ENCODE measurements around the gene RLN3. TPM values are rescaled to one million over a fixed set of nuclear protein-coding genes. Genes with fewer than 3 reads are reported as not detected.

The RLN3 gene
- total and polyA plus RNA-seq, 2 experiments from 2014 or later, result not detected

DNA sequence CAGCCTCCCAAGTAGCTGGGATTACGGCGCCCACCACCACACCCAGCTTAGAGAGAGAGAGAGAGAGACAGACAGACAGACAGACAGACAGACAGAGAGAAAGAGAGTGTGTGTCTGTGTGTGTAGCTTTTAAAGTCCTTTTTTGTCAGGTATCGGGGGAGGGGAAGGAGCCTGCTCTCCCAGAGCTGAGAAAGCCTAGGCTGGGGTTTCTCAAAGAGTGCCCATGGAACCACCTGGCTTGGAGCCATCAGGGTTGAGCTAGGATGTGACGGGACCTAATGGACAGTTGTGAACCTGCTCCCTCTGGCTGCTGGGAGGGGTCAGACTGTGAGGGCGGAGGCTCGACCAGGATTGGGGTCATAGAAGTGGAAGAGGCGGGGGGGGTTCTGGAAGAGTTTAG, 38.5 kb upstream of the RLN3 start:
- Histone ChIP-seq H3K27me3 (ENCODE audit: insufficient read depth) (no peaks in the 10 kb centered on the region), H3K79me2 (replicated peaks; ENCODE audit: insufficient read depth) (no peaks in the 10 kb centered on the region), H3K4me2 (no peak overlapping the region), H3F3A (replicated peaks; ENCODE audit: low read depth) (peaks cover 15% of the 10 kb centered on the region), H2AFZ (no peak overlapping the region), H3K36me3 (ENCODE audit: insufficient read depth) (no peaks in the 10 kb centered on the region), H3K4me1 (ENCODE audit: insufficient read depth) (peaks cover 42% of the 10 kb centered on the region), H4K20me1 (replicated peaks; ENCODE audit: insufficient read depth) (no peaks in the 10 kb centered on the region), H3K9me2 (ENCODE audit: insufficient read depth) (no peaks in the 10 kb centered on the region), H3K4me3 (no peak overlapping the region), H3K27ac (ENCODE audit: low read depth) (no peak overlapping the region)
- TF ChIP-seq NANOG (IDR thresholded peaks at IDR 0.05; ENCODE audit: borderline replicate concordance) (no peak), ZNF114 (CRISPR knock-in tag; IDR thresholded peaks at IDR 0.05) (no peak), POLR2AphosphoS5 (IDR thresholded peaks at IDR 0.05; ENCODE audit: low read depth) (no peak)
- TF ChIP-seq, protein P1, sequence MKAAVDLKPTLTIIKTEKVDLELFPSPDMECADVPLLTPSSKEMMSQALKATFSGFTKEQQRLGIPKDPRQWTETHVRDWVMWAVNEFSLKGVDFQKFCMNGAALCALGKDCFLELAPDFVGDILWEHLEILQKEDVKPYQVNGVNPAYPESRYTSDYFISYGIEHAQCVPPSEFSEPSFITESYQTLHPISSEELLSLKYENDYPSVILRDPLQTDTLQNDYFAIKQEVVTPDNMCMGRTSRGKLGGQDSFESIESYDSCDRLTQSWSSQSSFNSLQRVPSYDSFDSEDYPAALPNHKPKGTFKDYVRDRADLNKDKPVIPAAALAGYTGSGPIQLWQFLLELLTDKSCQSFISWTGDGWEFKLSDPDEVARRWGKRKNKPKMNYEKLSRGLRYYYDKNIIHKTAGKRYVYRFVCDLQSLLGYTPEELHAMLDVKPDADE (IDR thresholded peaks at IDR 0.05), result no peak
- TF ChIP-seq, protein P2, sequence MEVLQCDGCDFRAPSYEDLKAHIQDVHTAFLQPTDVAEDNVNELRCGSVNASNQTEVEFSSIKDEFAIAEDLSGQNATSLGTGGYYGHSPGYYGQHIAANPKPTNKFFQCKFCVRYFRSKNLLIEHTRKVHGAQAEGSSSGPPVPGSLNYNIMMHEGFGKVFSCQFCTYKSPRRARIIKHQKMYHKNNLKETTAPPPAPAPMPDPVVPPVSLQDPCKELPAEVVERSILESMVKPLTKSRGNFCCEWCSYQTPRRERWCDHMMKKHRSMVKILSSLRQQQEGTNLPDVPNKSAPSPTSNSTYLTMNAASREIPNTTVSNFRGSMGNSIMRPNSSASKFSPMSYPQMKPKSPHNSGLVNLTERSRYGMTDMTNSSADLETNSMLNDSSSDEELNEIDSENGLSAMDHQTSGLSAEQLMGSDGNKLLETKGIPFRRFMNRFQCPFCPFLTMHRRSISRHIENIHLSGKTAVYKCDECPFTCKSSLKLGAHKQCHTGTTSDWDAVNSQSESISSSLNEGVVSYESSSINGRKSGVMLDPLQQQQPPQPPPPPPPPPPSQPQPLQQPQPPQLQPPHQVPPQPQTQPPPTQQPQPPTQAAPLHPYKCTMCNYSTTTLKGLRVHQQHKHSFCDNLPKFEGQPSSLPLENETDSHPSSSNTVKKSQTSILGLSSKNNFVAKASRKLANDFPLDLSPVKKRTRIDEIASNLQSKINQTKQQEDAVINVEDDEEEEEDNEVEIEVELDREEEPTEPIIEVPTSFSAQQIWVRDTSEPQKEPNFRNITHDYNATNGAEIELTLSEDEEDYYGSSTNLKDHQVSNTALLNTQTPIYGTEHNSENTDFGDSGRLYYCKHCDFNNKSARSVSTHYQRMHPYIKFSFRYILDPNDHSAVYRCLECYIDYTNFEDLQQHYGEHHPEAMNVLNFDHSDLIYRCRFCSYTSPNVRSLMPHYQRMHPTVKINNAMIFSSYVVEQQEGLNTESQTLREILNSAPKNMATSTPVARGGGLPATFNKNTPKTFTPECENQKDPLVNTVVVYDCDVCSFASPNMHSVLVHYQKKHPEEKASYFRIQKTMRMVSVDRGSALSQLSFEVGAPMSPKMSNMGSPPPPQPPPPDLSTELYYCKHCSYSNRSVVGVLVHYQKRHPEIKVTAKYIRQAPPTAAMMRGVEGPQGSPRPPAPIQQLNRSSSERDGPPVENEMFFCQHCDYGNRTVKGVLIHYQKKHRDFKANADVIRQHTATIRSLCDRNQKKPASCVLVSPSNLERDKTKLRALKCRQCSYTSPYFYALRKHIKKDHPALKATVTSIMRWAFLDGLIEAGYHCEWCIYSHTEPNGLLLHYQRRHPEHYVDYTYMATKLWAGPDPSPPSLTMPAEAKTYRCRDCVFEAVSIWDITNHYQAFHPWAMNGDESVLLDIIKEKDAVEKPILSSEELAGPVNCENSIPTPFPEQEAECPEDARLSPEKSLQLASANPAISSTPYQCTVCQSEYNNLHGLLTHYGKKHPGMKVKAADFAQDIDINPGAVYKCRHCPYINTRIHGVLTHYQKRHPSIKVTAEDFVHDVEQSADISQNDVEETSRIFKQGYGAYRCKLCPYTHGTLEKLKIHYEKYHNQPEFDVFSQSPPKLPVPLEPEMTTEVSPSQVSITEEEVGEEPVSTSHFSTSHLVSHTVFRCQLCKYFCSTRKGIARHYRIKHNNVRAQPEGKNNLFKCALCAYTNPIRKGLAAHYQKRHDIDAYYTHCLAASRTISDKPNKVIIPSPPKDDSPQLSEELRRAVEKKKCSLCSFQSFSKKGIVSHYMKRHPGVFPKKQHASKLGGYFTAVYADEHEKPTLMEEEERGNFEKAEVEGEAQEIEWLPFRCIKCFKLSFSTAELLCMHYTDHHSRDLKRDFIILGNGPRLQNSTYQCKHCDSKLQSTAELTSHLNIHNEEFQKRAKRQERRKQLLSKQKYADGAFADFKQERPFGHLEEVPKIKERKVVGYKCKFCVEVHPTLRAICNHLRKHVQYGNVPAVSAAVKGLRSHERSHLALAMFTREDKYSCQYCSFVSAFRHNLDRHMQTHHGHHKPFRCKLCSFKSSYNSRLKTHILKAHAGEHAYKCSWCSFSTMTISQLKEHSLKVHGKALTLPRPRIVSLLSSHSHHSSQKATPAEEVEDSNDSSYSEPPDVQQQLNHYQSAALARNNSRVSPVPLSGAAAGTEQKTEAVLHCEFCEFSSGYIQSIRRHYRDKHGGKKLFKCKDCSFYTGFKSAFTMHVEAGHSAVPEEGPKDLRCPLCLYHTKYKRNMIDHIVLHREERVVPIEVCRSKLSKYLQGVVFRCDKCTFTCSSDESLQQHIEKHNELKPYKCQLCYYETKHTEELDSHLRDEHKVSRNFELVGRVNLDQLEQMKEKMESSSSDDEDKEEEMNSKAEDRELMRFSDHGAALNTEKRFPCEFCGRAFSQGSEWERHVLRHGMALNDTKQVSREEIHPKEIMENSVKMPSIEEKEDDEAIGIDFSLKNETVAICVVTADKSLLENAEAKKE (CRISPR knock-in tag; IDR thresholded peaks at IDR 0.05), result no peak
- no peak overlapping the region; the same call in 2 of the 3 replicates for H3K4me3 Mint-ChIP-seq
- ATAC-seq (no peak), DNase-seq (ENCODE audit: low spot score) (peak; percentile 46)
- H3K36me3 Mint-ChIP-seq (ENCODE audit: low read depth), result peaks cover 23% of the 10 kb centered on the region
- peaks cover 29% of the 10 kb centered on the region for H3K27me3 Mint-ChIP-seq (ENCODE audit: insufficient read depth, low read depth, poor library complexity)
- no peaks in the 10 kb centered on the region; the same call in 2 of the 3 replicates for H3K9me3 Mint-ChIP-seq
- H3K27ac Mint-ChIP-seq, result peak overlapping the region; percentile 28
- H3K4me1 Mint-ChIP-seq, result peaks cover 51% of the 10 kb centered on the region

DNA sequence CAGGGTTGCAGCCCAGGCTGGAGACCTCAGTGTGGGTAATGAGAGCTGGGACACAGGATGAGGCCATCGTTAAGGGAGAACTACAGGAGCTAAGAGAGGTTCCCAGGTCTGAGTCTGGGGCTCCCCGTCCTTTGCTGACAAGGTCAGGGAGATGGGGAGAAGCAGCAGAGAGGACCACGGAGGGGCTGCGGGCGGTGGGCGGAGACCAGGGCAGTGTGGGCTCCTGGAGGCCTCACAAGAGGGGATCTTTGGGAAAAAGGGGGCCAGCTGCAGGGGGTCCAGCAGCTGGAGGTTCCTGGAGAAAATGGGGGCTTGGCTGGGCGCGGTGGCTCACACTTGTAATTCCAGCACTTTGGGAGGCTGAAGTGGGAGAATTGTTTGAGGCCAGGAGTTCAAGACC, 37.9 kb upstream of the RLN3 start:
- Mint-ChIP-seq H3K9me3 (no peaks in the 10 kb centered on the region; the same call in 2 of the 3 replicates), H3K4me1 (peaks cover 46% of the 10 kb centered on the region), H3K27me3 (ENCODE audit: insufficient read depth, low read depth, poor library complexity) (peaks cover 27% of the 10 kb centered on the region), H3K4me3 (no peak overlapping the region; the same call in 2 of the 3 replicates), H3K36me3 (ENCODE audit: low read depth) (peaks cover 23% of the 10 kb centered on the region), H3K27ac (peak overlapping the region; percentile 28; the same call in 1 of the 2 replicates)
- H2AFZ ChIP-seq, result no peak overlapping the region
- DNase-seq (ENCODE audit: low spot score) (no peak), ATAC-seq (no peak)
- no peak overlapping the region for H3K4me2 ChIP-seq
- H3K27ac ChIP-seq (ENCODE audit: low read depth), result no peak overlapping the region
- no peak overlapping the region for H3K4me3 ChIP-seq
- H3K36me3 ChIP-seq (ENCODE audit: insufficient read depth), result no peaks in the 10 kb centered on the region
- H4K20me1 ChIP-seq (replicated peaks; ENCODE audit: insufficient read depth), result no peaks in the 10 kb centered on the region
- H3F3A ChIP-seq (replicated peaks; ENCODE audit: low read depth), result peaks cover 15% of the 10 kb centered on the region
- H3K27me3 ChIP-seq (ENCODE audit: insufficient read depth), result no peaks in the 10 kb centered on the region
- H3K4me1 ChIP-seq (ENCODE audit: insufficient read depth), result peaks cover 38% of the 10 kb centered on the region
- no peaks in the 10 kb centered on the region for H3K79me2 ChIP-seq (replicated peaks; ENCODE audit: insufficient read depth)
- no peaks in the 10 kb centered on the region for H3K9me2 ChIP-seq (ENCODE audit: insufficient read depth)
- TF ChIP-seq, protein P3, sequence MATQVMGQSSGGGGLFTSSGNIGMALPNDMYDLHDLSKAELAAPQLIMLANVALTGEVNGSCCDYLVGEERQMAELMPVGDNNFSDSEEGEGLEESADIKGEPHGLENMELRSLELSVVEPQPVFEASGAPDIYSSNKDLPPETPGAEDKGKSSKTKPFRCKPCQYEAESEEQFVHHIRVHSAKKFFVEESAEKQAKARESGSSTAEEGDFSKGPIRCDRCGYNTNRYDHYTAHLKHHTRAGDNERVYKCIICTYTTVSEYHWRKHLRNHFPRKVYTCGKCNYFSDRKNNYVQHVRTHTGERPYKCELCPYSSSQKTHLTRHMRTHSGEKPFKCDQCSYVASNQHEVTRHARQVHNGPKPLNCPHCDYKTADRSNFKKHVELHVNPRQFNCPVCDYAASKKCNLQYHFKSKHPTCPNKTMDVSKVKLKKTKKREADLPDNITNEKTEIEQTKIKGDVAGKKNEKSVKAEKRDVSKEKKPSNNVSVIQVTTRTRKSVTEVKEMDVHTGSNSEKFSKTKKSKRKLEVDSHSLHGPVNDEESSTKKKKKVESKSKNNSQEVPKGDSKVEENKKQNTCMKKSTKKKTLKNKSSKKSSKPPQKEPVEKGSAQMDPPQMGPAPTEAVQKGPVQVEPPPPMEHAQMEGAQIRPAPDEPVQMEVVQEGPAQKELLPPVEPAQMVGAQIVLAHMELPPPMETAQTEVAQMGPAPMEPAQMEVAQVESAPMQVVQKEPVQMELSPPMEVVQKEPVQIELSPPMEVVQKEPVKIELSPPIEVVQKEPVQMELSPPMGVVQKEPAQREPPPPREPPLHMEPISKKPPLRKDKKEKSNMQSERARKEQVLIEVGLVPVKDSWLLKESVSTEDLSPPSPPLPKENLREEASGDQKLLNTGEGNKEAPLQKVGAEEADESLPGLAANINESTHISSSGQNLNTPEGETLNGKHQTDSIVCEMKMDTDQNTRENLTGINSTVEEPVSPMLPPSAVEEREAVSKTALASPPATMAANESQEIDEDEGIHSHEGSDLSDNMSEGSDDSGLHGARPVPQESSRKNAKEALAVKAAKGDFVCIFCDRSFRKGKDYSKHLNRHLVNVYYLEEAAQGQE (IDR thresholded peaks at IDR 0.05; ENCODE audit: unreplicated experiment), result no peak
- TF ChIP-seq, protein P1 (IDR thresholded peaks at IDR 0.05), result no peak
